ENCODE data around the gene WSCD1.

Gene WSCD1

GRCh38 chr17:6090253-6090652, 20.1 kb downstream of the WSCD1 start:
- no peaks in the 10 kb centered on the region for H3K79me2 ChIP-seq
- no peaks in the 10 kb centered on the region for H3K36me3 ChIP-seq (ENCODE audit: control insufficient read depth, insufficient read depth, low read length)
- no peak for TF ChIP-seq CTCF (IDR thresholded peaks at IDR 0.05)
- no peaks in the 10 kb centered on the region for H3K27me3 ChIP-seq (ENCODE audit: control insufficient read depth, insufficient read depth, low read length)
- no peak overlapping the region for H3K4me2 ChIP-seq (ENCODE audit: low read length)
- no peak overlapping the region for H3K9ac ChIP-seq
- H3K4me1 ChIP-seq: no peaks in the 10 kb centered on the region
- H3K9me3 ChIP-seq (ENCODE audit: control insufficient read depth, low read length): no peaks in the 10 kb centered on the region
- H3K27ac ChIP-seq: no peak overlapping the region
- no peak overlapping the region for H2AFZ ChIP-seq
- no peak overlapping the region for H3K4me3 ChIP-seq (ENCODE audit: low read depth, low read length)

- H3K27me3 ChIP-seq (ENCODE audit: control insufficient read depth, insufficient read depth, low read length): no peaks in the 10 kb centered on the region
- no peak overlapping the region for H3K9ac ChIP-seq
- no peaks in the 10 kb centered on the region for H3K79me2 ChIP-seq
- H3K4me2 ChIP-seq (ENCODE audit: low read length): no peak overlapping the region
- no peak overlapping the region for H3K4me3 ChIP-seq (ENCODE audit: low read depth, low read length)
- no peak overlapping the region for H2AFZ ChIP-seq
- H3K4me1 ChIP-seq: no peaks in the 10 kb centered on the region
- no peaks in the 10 kb centered on the region for H3K36me3 ChIP-seq (ENCODE audit: control insufficient read depth, insufficient read depth, low read length)
- no peak overlapping the region for H3K27ac ChIP-seq
- no peaks in the 10 kb centered on the region for H3K9me3 ChIP-seq (ENCODE audit: control insufficient read depth, low read length)
- no peak for TF ChIP-seq CTCF (IDR thresholded peaks at IDR 0.05)
These were observed 22.2 kb downstream of the WSCD1 start for GRCh38 chr17:6092182-6092902.

GRCh38 chr17:6092903-6093468, 22.8 kb downstream of the WSCD1 start:
- Histone ChIP-seq H3K4me1 (no peaks in the 10 kb centered on the region), H3K36me3 (ENCODE audit: control insufficient read depth, insufficient read depth, low read length) (no peaks in the 10 kb centered on the region), H2AFZ (no peak overlapping the region), H3K4me3 (ENCODE audit: low read depth, low read length) (no peak overlapping the region), H3K9me3 (ENCODE audit: control insufficient read depth, low read length) (no peaks in the 10 kb centered on the region), H3K9ac (no peak overlapping the region), H3K79me2 (no peaks in the 10 kb centered on the region), H3K27ac (no peak overlapping the region), H3K4me2 (ENCODE audit: low read length) (no peak overlapping the region), H3K27me3 (ENCODE audit: control insufficient read depth, insufficient read depth, low read length) (no peaks in the 10 kb centered on the region)
- TF ChIP-seq CTCF (IDR thresholded peaks at IDR 0.05): no peak

- H3K27me3 ChIP-seq (ENCODE audit: control insufficient read depth, insufficient read depth, low read length): no peaks in the 10 kb centered on the region
- H3K9me3 ChIP-seq (ENCODE audit: control insufficient read depth, low read length): no peaks in the 10 kb centered on the region
- no peak overlapping the region for H3K9ac ChIP-seq
- peaks cover 3% of the 10 kb centered on the region for H3K4me1 ChIP-seq
- no peak overlapping the region for H2AFZ ChIP-seq
- H3K4me2 ChIP-seq (ENCODE audit: low read length): no peak overlapping the region
- no peak for TF ChIP-seq CTCF (IDR thresholded peaks at IDR 0.05)
- H3K4me3 ChIP-seq (ENCODE audit: low read depth, low read length): no peak overlapping the region
- H3K36me3 ChIP-seq (ENCODE audit: control insufficient read depth, insufficient read depth, low read length): no peaks in the 10 kb centered on the region
- no peaks in the 10 kb centered on the region for H3K79me2 ChIP-seq
- no peak overlapping the region for H3K27ac ChIP-seq
These were observed 24.3 kb downstream of the WSCD1 start for GRCh38 chr17:6094453-6094852.

GRCh38 chr17:6094926-6095325, 24.7 kb downstream of the WSCD1 start:
- Histone ChIP-seq H3K4me1 (peaks cover 3% of the 10 kb centered on the region), H3K9me3 (ENCODE audit: control insufficient read depth, low read length) (no peaks in the 10 kb centered on the region)

More at GRCh38 chr17:6094926-6095325, 24.7 kb downstream of the WSCD1 start:
- H2AFZ ChIP-seq: no peak overlapping the region
- H3K9ac ChIP-seq: no peak overlapping the region
- no peaks in the 10 kb centered on the region for H3K27me3 ChIP-seq (ENCODE audit: control insufficient read depth, insufficient read depth, low read length)
- H3K27ac ChIP-seq: no peak overlapping the region
- TF ChIP-seq CTCF (IDR thresholded peaks at IDR 0.05): no peak
- H3K79me2 ChIP-seq: no peaks in the 10 kb centered on the region
- no peaks in the 10 kb centered on the region for H3K36me3 ChIP-seq (ENCODE audit: control insufficient read depth, insufficient read depth, low read length)
- H3K4me2 ChIP-seq (ENCODE audit: low read length): no peak overlapping the region
- no peak overlapping the region for H3K4me3 ChIP-seq (ENCODE audit: low read depth, low read length)
